IPS-11a (cell line): ENCODE data around the gene LVRN.

ENCODE experiments used
- H3K4me3 ChIP-seq: one replicate; pipeline ENCODE4 v1.5.1; 2013; ENCODE audit warnings: low read depth, low read length, control low read depth

The LVRN gene

DNA sequence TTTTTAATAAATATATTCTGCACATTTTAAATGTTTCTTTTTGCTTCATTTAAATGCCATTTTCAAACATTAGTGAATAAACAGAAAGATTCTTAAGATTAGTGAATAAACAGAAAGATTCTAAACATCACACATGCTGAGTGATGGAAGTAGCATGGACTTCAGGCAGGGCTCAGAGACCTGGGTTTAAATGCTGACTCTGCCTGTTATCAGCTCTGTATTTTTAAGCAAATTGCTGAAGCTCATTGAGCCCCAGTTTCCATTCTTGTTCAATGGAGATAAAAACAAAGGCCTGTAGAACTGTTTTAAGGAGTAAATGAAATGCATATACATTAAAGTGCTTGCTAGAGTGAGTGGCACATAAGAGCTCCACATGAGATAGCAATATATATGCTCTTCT lies 8.1 kb upstream of the LVRN start:
- no peak overlapping the region for H3K4me3 ChIP-seq

DNA sequence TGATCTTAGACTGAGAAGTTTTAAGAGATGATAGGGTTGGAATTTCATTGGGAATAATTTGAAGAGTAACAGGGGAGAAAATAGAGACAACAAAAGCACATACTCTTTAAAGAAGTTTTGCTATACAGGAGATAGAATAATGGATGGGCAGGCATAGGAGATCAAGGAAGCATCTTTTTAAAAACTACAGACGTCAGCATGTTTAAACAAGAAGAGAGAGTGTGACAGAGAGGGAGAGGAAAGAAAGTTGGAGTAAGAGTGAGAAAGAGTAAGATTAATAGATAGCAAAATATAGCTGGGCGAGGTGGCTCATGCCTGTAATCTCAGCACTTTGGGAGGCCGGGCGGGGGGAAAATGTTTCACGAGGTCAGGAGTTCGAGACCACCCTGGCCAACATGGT lies 5.3 kb upstream of the LVRN start:
- no peak overlapping the region for H3K4me3 ChIP-seq

DNA sequence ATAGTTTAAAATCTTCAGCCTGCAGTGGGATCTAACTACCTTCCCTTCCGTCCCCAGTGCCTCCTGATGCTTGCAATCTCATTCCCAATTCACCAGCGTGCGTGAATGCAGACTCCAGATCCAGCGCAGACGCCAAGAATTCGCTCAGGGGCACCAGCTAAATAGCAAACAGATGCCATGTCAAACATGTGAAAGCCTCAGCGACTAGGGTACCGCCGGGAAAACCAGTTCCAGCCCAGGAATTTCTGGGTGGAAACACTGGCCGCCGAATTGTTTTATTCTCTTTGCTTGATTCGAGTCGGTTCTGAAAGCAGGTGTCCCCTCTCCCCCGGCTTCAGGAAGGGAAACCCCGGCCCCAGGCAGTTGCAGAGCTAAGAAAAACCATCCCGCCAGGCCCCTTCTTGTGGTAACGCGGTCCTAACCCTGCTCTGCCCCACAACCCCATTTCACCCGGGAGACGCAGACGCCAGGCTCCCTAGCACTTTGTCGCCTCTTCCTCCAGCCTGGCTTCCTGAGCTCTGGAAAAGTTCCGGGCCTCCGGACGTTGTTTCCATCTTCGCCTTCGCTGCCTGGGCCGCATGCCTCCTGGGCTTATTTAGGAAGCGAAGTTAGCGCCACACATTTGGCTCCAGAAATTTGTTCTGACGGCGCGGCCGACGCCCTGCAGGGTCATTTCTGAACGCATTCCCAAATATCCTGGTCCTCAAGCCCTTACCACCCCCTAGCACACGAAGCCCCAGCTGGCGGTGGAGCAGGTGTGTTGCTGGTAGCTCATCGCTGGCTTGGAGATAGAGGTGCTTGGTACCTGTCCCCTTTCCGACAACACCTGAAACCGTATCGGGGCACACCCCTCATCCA lies 665 bp upstream of the LVRN start:
- H3K4me3 ChIP-seq = no peak overlapping the region

DNA sequence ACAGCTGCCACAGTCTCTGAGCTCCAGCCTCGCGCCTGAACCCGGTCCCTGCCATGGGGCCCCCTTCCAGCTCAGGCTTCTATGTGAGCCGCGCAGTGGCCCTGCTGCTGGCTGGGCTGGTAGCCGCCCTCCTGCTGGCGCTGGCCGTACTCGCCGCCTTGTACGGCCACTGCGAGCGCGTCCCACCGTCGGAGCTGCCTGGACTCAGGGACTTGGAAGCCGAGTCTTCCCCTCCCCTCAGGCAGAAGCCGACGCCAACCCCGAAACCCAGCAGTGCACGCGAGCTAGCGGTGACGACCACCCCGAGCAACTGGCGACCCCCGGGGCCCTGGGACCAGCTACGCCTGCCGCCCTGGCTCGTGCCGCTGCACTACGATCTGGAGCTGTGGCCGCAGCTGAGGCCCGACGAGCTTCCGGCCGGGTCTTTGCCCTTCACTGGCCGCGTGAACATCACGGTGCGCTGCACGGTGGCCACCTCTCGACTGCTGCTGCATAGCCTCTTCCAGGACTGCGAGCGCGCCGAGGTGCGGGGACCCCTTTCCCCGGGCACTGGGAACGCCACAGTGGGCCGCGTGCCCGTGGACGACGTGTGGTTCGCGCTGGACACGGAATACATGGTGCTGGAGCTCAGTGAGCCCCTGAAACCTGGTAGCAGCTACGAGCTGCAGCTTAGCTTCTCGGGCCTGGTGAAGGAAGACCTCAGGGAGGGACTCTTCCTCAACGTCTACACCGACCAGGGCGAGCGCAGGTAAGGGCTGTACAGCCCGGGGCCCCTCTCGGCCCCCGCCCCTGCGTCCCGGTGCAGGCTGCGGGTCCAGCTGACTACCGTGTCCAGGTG lies 509 bp downstream of the LVRN start:
- H3K4me3 ChIP-seq = peak overlapping the region; percentile 15

DNA sequence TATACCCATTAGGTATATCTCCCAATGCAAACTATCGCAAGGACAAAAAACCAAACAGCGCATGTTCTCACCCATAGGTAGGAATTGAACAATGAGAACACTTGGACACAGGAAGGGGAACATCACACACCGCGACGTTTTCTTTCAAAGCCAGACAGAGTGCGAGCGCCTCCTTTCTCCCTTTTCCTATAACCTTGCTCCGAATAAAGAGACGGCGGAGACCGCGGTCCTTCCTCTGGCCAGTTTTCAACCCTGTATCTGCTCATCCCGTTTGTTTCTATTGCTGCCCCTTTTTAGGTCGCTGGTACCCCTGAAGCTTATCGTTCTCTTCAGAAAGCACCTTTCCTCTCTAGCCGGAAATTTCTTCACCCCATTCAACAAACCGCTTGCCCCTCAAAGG lies 1.3 kb downstream of the LVRN start:
- H3K4me3 ChIP-seq = no peak overlapping the region

DNA sequence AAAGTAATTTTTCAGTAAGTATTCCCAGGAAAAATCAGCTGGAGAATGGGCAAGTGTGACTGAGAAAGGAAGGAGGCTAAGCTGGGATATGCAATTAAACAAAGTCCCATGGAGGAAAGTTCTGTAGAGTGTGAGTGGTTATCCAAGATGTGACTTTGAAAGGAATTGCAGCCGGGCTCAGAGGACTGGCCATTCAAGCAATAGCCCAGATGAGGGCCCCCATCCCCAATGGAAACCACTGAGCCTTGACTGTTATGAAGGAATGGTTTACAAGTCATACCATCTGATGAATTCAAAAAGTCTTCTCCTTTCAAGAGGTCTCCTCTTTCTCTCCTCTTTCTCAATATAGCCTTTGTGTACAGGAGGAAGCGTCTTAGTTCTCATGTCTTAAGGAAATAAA lies 6.5 kb downstream of the LVRN start:
- no peak overlapping the region for H3K4me3 ChIP-seq

DNA sequence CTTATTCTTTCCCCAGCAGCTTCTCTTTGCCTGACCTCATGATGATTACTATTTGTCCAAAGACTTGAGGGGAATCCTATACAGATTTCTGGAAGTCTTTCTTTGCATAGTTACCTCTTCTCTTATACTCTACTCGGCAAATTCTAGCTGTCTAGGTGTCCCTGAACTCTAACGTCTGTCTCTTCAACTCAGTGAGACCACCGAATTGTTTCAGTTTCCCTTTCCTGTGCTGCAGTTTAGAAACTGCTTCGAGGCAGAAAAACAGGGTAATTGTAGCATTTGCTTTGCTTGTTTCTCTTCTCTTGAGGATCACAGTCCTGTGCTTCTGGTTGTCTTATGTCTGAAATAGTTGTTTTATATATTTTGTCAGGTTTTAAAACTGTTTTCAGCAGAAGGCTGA lies 14.8 kb downstream of the LVRN start:
- no peak overlapping the region for H3K4me3 ChIP-seq

DNA sequence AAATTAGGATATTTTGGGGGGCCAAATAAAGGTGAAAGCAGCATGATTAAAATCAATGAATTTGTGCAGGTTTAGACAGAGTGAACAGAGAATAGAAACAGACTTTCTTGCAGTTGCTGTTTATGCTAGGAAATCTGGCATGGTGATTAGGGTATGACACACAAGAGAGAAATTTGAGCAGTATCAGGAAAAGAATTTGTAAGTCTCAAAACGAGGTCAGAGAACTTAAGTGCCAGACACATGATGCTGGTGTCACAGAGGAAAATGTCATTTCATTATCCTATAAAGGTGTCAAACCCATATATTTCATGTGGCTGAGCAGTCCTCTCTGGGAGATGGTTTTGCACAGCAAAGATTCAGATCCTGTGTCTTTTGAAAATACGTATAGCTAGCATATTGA lies 15.7 kb downstream of the LVRN start:
- H3K4me3 ChIP-seq = no peak overlapping the region

DNA sequence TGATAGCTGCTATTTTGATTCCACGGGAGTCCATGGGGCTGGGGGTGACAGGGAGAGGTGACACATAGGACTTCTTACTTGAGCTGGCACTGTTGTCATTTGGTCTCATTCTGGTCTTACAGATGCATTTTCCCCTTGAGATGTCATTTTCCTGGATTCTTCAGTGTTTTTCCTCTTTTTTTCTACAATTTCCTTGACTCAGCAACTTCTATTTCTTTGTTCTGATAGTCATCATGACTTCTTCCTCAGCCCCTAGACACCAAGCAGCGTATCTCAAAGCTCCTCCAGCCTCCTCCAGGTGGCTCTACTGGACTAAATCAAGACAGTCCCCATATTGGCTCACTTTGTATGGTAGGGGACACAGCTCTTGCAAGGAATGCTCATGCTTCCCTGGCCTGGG lies 16.5 kb downstream of the LVRN start:
- H3K4me3 ChIP-seq = no peak overlapping the region

DNA sequence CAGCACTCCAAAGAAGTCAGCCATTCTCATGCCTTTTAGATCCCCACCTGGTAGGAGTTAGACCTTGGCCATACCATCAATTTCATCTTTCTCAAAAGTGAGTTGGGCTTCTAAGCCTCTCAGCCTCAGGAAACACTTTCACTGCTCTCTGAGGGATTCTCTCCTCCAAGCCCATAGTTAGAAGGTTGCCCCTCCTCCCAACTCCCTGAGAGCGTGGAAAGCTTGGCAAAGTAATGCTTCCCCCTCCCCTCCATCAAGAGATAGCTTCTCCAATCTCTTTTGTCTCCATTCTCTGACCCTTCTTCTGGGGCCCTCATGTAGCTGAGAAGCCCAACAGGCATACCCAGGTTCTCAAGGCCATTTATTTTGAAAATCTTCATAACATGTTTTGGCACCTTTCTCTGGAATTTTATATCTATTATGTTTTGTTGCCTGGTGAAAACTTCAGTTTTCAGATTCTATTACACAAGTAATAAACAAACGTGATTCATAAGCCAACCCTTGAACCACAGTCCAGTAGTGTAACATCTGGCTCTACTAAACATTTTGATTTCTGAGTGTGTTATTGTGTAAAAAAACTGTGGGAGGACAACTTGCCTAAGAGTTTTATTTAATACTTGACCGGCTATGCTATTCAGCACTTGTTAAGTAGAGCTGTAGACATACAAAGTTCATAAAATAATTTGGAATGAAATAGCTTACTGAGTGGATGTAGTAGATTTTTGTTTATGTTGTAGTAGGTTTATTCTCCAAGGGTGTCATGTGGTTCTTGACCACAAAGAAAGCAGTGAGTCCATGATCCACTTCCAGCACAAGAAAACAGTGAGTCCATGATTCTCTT lies 17.1 kb downstream of the LVRN start:
- H3K4me3 ChIP-seq = no peak overlapping the region

DNA sequence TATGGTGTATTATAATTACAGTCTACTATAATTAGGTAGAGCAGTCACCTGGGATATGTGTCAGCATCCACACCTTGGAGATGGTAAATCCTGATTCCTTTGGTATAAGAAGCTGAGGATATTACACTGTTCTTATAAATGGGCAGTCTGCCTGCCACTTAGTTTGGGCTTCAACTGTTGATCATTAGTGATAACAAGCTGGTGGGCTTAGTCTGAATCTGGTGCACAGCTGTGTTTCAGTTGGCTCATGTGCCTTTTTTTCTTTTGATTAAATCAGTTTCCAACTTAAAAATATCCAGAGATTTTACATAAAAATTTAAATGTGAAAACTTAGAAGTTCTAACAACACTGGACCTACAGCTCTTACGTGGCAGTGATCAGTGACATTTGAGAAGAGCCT lies 21.2 kb downstream of the LVRN start:
- H3K4me3 ChIP-seq = no peak overlapping the region

DNA sequence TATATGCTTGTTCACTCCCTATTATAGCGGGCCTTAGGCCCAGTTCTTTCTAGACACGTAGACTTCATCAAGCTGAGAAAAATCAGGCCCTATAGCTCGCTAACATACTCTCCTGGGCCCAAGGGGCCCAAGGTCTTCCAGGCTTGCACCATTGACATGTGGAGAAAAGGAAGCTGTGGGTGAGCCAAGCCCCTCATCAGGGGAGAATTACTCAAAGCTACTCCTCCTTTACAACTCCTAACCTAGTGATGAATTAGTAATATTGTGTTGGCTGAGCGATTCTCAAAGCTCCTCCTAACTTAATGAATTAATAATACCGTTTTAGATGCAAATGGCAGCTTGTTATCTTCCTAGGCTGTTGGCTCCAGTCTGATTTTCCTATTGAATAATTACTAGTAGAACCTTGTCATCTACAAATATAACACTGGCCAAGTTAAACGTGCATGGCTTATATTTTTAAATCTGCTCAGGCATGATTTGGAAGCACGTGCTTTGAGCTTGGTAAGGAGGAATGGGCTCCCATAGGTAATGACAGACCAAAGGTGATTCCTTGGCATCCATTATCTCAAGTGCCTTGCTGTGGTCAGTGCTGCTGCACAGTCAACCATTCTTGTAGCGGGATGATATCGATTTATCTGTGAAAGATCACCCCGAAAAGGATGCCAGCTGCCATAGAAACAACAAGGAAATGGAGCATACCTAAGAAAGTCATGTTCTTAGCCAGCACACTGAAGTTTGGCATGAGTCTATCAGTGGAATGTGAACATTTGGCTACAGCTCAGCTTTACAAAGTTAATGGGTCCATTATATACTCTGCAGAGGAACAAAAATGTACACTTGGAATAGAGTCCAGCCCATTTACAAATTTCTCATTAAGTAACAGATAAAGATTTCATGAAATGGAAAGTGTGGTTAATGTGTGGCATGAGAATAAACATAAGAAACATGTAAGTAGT lies 23.8 kb downstream of the LVRN start:
- no peak overlapping the region for H3K4me3 ChIP-seq

DNA sequence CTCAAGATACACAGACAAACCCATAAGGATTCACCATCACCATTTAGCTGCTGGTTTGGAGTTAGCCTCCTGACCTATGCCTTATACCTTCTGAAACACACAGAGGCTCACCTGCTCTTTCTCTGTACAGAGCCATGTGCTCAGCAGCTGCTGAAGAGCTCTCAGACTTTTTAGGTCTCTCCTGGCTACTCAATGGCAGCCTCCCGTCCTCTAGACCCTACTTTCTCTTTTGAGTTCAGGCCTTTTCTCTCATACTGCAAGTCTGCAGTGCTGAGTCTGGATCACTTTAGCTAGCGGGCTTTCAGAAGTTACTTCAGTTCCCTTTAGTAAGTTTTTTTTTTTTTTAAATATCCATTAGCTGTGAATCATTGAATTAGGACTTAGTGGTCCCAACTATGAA lies 25.7 kb downstream of the LVRN start:
- no peak overlapping the region for H3K4me3 ChIP-seq

DNA sequence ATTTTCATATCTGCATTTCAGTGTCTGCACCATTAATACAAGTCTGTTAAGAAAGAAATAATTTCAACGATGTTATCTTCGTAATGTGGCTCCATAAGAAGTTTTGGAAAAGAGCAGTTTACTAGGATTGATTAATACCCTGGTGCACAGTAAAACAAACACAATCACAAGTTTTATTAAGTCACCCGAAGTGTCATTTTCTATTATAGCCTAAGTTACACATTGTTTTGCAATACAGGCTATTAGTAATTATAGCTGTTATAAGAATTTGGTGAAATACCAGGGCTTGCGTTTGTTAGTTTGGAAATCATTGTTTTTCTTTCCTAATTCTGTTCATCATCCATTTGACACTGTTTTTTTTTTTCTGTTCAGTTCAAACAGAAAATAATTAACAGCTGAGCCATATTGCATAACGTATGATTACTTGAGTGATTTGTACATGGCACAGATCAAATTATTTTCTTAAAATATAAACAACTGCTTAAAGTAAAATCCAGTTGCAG lies 30.6 kb downstream of the LVRN start:
- no peak overlapping the region for H3K4me3 ChIP-seq

DNA sequence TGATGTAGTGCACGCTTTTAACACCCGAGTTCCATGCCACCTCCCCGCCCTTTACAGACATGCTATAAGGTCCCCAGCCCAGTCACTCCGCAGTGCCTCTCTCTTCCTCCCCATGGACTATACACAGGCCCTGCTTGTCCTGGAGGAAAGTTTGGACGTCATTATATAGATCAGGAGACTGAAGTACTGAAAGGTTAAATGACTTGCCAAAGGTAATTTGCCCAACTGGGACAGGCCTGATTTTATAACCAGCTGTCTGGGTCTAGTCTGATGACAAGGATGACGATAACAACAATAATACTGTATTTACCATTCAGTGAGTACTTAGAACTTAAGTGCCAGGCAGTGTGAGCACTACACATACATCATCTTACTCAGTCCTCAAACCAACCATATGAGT lies 33.1 kb downstream of the LVRN start:
- H3K4me3 ChIP-seq = no peak overlapping the region

DNA sequence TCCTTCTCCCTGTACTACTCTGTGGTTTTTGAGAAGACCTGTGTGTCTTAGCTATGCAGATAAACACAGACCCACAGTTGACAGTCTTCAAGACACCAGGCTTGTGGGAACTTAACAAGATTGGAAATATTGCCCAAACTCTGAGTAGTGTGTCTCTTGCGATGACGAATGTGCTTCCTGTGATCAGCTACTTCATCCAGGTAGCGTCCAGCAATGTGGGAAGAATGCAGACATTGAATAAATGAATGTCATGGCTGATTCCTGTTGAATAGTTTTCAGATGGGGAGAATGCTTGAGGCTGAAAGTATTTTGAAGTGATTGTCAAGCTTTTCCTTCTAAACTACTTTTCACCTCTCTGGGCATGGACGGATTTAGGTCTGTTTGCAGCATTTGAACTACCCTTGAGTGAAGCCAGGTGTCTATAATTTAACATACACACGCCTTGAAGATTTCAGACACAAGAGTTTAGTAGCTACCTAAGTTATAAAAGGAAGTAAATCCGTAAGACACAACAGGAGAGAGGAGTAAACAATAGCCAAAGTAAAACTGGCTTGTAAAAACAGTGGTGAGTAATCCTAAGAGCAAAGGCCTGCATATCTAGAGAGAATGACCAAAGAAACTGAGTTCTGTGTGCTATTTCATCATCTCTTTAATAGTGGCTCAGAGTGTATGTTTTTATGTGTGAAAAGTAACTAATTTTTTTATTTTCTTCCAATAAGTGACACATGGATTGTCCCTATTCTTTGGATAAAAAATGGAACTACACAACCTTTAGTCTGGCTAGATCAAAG lies 40.0 kb downstream of the LVRN start:
- H3K4me3 ChIP-seq = no peak overlapping the region

DNA sequence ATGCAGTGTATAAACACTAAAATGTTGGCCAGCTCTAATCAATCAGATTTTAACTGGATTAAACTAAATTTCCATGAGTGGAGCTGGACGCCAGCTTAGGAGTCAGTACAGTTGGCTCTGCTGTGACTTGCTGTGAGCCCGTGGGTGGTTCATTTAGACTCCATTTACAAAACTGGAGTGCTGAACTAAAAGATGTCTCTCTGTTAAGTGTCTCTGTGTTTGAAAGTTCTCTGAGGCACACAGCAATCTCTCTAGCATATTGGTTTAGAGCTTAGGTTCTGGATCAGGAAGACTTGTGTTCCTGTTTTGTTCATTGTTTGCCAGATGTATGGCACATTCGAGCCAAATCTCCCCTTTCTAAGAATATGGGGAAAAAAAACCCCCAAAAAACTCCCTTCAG lies 42.0 kb downstream of the LVRN start:
- H3K4me3 ChIP-seq = no peak overlapping the region

DNA sequence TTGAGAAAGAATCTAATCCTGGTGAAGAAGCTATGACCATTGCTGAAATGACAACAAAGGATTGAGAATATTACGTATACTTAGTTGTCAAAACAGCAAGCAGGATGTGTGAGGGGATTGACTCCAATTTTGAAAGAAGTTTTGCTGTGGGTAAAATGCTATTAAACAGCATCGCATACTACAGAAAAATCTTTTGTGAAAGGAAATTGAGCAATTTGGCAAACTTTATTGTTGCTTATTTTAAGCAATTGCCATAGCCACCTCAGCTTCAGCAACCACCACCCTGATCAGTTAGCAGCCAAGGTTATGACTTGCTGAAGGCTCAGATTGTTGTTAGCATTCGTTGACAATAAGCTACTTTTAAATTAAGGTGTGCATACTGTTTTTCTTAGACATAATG lies 47.5 kb downstream of the LVRN start:
- no peak overlapping the region for H3K4me3 ChIP-seq

DNA sequence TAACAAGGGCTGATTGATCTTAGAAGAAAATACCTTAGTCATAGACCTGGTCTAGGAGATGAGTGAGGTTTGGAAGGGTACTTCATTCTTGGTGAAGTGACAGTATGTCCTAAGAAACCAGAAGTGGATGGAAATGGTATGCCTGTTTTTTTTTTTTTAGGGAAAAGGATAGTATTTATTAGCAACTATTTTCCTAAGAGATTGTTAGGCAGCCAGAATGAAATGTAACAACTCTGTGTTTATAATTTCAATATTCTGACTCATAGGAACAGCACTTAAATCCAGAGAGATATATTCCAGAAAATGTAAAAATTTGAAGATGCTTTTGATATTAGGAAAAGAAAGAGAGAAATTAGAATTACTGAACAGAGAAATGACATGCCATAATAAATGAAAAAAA lies 48.8 kb downstream of the LVRN start:
- H3K4me3 ChIP-seq = no peak overlapping the region
